Tibial nerve (tissue), 4 donors: Measurements from ENCODE around the gene FGR. TPM values are rescaled to one million over a fixed set of nuclear protein-coding genes. Genes with fewer than 3 reads are reported as not detected.

ENCODE experiments used
- DNase-seq, 2 donors: peaks; one replicate each; pipeline ENCODE4 v3.0.0-alpha.2; 2019; ENCODE audit warnings: low spot score in 2 of 2
- H3K27ac ChIP-seq, 4 donors: fragments of 200-600 bp; sonication (generic) in 3 of 4; one replicate each; pipeline ENCODE4 v1.5.1; 2017 to 2019; ENCODE audit warnings: mild to moderate bottlenecking in 1 of 4
- H3K27me3 ChIP-seq, 2 donors: fragments of 200-600 bp; sonication (generic) in 1 of 2; one replicate each; pipeline versions ENCODE4 v1.5.1 to v1.6.0; 2017 to 2019
- H3K36me3 ChIP-seq, 3 donors: fragments of 200-600 bp; sonication (generic); one replicate each; pipeline ENCODE4 v1.5.1; 2018 to 2019
- H3K4me1 ChIP-seq, 4 donors: fragments of 200-600 bp; sonication (generic) in 3 of 4; one replicate each; pipeline ENCODE4 v1.5.1; 2017 to 2019
- H3K4me3 ChIP-seq, 4 donors: fragments of 200-600 bp; sonication (generic) in 3 of 4; one replicate each; pipeline ENCODE4 v1.5.1; 2017 to 2019; ENCODE audit warnings: mild to moderate bottlenecking in 1 of 4, moderate library complexity in 1 of 4
- H3K9me3 ChIP-seq, 4 donors: fragments of 200-600 bp; sonication (generic) in 3 of 4; one replicate each; pipeline ENCODE4 v1.5.1; 2017 to 2019
- CTCF ChIP-seq, 5 experiments: fragments of 200-600 bp in 3 of 5; fragments of 450-650 bp in 2 of 5; sonication (generic) in 3 of 5; IDR thresholded peaks; one replicate each; pipeline ENCODE4 v1.5.1; 2016 to 2019; ENCODE audit warnings: antibody characterized with exemption in 5 of 5, mild to moderate bottlenecking in 3 of 5, moderate library complexity in 2 of 5
- EP300 ChIP-seq, 2 donors: sonication (generic); formaldehyde crosslinking; IDR thresholded peaks; one replicate each; pipeline ENCODE4 v1.6.1; 2017; ENCODE audit warnings: antibody characterized with exemption in 2 of 2, mild to moderate bottlenecking in 1 of 2
- POLR2A ChIP-seq, 2 donors: fragments of 450-650 bp; IDR thresholded peaks; one replicate each; pipeline ENCODE4 v1.6.1; 2017; ENCODE audit warnings: antibody characterized with exemption in 2 of 2, mild to moderate bottlenecking in 2 of 2, moderate library complexity in 2 of 2
- WGBS, 2 donors: methylation state at CpG; one replicate each; pipeline ENCODE4 v1.1.5; 2018; 5-methylcytosine and 5-hydroxymethylcytosine counted together
- total RNA-seq, 4 donors: library from RNA; depleted of rRNA; stranded (reverse); fragments of >200 nt; gene quantifications; one replicate each; pipeline ENCODE4 v1.1.0, GENCODE V29; 2016

The FGR gene
- total RNA-seq, 4 donors from 2014 or later = 18.4 to 63.9 (median 22.6) TPM

- H3K36me3 ChIP-seq = no peaks in the 10 kb centered on the region
- TF ChIP-seq POLR2A (IDR thresholded peaks at IDR 0.05) (no peak), CTCF (IDR thresholded peaks at IDR 0.05) (no peak), EP300 (IDR thresholded peaks at IDR 0.05) (no peak)
- 56 to 67% methylated on average over 11 of the region's 11 CpGs for WGBS, 2 donors
- no peaks in the 10 kb centered on the region for H3K27me3 ChIP-seq
- no peak for DNase-seq
- peak overlapping the region in 2 of 4 donors; percentile 72 to 80 for H3K27ac ChIP-seq
- no peak overlapping the region for H3K4me3 ChIP-seq
- no peaks in the 10 kb centered on the region for H3K9me3 ChIP-seq
- peaks cover 0 to 39% (median 15%) of the 10 kb centered on the region in 4 donors for H3K4me1 ChIP-seq
Observed at GRCh38 chr1:27655151-27655937, 20.4 kb upstream of the FGR start.

- DNase-seq = no peak
- TF ChIP-seq POLR2A (IDR thresholded peaks at IDR 0.05) (no peak), CTCF (IDR thresholded peaks at IDR 0.05) (no peak), EP300 (IDR thresholded peaks at IDR 0.05) (no peak)
- WGBS, 2 donors = 88 to 90% methylated on average over 5 of the region's 5 CpGs
- Histone ChIP-seq H3K4me3 (no peak overlapping the region), H3K9me3 (no peaks in the 10 kb centered on the region), H3K36me3 (no peaks in the 10 kb centered on the region), H3K27ac (peak overlapping the region in 2 of 4 donors; percentile 29 to 30), H3K4me1 (peaks cover 0 to 36% (median 11%) of the 10 kb centered on the region in 4 donors), H3K27me3 (no peaks in the 10 kb centered on the region)
Observed at GRCh38 chr1:27652111-27652864, 17.3 kb upstream of the FGR start.

GRCh38 chr1:27650539-27651175 is 15.7 kb upstream of the FGR start:
- H3K27ac ChIP-seq = peak overlapping the region in 2 of 4 donors; percentile 73 to 74
- peaks cover 0 to 29% (median 6%) of the 10 kb centered on the region in 4 donors for H3K4me1 ChIP-seq
- DNase-seq = no peak
- no peaks in the 10 kb centered on the region for H3K27me3 ChIP-seq
- H3K36me3 ChIP-seq = no peaks in the 10 kb centered on the region
- H3K9me3 ChIP-seq = no peaks in the 10 kb centered on the region
- WGBS, 2 donors = 22 to 25% methylated on average over 7 of the region's 7 CpGs
- no peak overlapping the region for H3K4me3 ChIP-seq
- TF ChIP-seq POLR2A (IDR thresholded peaks at IDR 0.05) = no peak
- no peak for TF ChIP-seq CTCF (IDR thresholded peaks at IDR 0.05)
- no peak for TF ChIP-seq EP300 (IDR thresholded peaks at IDR 0.05)

GRCh38 chr1:27650171-27650538 is 15.2 kb upstream of the FGR start:
- H3K4me3 ChIP-seq = no peak overlapping the region
- H3K36me3 ChIP-seq = no peaks in the 10 kb centered on the region
- WGBS, 2 donors = 32 to 35% methylated on average over 1 of the region's 1 CpG
- no peaks in the 10 kb centered on the region for H3K9me3 ChIP-seq
- H3K4me1 ChIP-seq = peaks cover 0 to 26% (median 5%) of the 10 kb centered on the region in 4 donors
- peak overlapping the region in 2 of 4 donors; percentile 73 to 74 for H3K27ac ChIP-seq
- TF ChIP-seq CTCF (IDR thresholded peaks at IDR 0.05) (no peak), POLR2A (IDR thresholded peaks at IDR 0.05) (no peak), EP300 (IDR thresholded peaks at IDR 0.05) (no peak)
- DNase-seq = no peak
- H3K27me3 ChIP-seq = no peaks in the 10 kb centered on the region
